ENCODE data around the gene TAF1B. TPM values are rescaled to one million over a fixed set of nuclear protein-coding genes. Genes with fewer than 3 reads are reported as not detected.
"Not testable (repeated sequence)": the region's sequence is repeated elsewhere in the genome, so short reads cannot be mapped to it uniquely, and the experiment has no call there.

Gene TAF1B
- total RNA-seq, 1 donor: 29.8 TPM

- TF ChIP-seq, protein P1, sequence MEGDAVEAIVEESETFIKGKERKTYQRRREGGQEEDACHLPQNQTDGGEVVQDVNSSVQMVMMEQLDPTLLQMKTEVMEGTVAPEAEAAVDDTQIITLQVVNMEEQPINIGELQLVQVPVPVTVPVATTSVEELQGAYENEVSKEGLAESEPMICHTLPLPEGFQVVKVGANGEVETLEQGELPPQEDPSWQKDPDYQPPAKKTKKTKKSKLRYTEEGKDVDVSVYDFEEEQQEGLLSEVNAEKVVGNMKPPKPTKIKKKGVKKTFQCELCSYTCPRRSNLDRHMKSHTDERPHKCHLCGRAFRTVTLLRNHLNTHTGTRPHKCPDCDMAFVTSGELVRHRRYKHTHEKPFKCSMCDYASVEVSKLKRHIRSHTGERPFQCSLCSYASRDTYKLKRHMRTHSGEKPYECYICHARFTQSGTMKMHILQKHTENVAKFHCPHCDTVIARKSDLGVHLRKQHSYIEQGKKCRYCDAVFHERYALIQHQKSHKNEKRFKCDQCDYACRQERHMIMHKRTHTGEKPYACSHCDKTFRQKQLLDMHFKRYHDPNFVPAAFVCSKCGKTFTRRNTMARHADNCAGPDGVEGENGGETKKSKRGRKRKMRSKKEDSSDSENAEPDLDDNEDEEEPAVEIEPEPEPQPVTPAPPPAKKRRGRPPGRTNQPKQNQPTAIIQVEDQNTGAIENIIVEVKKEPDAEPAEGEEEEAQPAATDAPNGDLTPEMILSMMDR (IDR thresholded peaks at IDR 0.05; ENCODE audit: insufficient read depth, low read depth, low read length): no peak
- no peak overlapping the region for H3K4me3 ChIP-seq (ENCODE audit: low read depth, low read length)
- DNase-seq (ENCODE audit: low read depth): no peak
Observed at GRCh38 chr2:9908639-9909038, 65.4 kb downstream of the TAF1B start.

DNA sequence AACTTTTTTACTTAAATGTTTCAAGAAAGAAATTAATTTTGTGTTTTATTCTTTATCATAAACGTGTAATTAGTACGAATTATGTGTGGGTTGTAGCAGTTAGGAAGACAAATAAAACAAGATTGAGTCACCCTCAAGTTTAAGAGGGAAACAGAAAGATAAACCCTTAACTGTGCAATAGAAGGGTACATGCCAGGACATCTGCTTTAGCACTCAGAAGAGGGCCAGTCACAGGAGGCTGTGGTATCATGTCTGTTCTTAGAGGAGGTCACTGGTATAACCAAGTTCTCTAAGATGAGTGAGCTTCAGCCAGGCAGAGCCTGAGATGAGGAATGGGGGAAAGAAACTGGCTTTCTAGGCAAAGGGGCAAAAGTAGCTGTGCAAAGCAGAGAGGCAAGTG is 65.8 kb downstream of the TAF1B start:
- TF ChIP-seq, protein P1 (IDR thresholded peaks at IDR 0.05; ENCODE audit: insufficient read depth, low read depth, low read length): no peak
- peak; percentile 55 for DNase-seq (ENCODE audit: low read depth)

DNA sequence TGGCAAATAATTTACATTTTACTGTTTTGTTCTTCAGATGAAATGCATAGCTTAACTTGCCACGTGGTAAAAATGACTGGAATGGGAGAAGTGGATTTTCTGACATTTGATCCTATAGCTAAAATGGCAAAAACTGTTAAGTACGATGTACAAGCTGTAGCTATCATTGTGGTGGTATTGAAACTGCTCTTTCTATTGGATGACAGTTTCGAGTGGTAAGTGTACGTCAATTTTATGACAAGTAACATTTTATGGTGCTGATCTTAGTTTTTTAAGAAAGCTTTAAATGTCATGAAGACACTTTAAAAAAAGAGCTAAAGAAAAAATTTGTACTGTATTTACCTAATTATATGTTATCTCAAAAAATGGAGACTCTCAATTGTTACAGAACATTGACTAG is 67.4 kb downstream of the TAF1B start:
- TF ChIP-seq, protein P1 (IDR thresholded peaks at IDR 0.05; ENCODE audit: insufficient read depth, low read depth, low read length): no peak
- DNase-seq (ENCODE audit: low read depth): no peak
- no peak overlapping the region for H3K4me3 ChIP-seq (ENCODE audit: low read depth, low read length)

More for the DNA sequence above, 65.8 kb downstream of the TAF1B start:
- H3K4me3 ChIP-seq (ENCODE audit: low read depth, low read length): no peak overlapping the region

GRCh38 chr2:9912468-9912867 is 69.2 kb downstream of the TAF1B start:
- DNase-seq (ENCODE audit: low read depth): no peak
- TF ChIP-seq, protein P1 (IDR thresholded peaks at IDR 0.05; ENCODE audit: insufficient read depth, low read depth, low read length): no peak
- H3K4me3 ChIP-seq (ENCODE audit: low read depth, low read length): no peak overlapping the region

GRCh38 chr2:9914384-9915065 is 71.3 kb downstream of the TAF1B start:
- no peak overlapping the region for H3K4me3 ChIP-seq (ENCODE audit: low read depth, low read length)
- peak; percentile 82 for DNase-seq (ENCODE audit: low read depth)
- TF ChIP-seq, protein P1 (IDR thresholded peaks at IDR 0.05; ENCODE audit: insufficient read depth, low read depth, low read length): peak; percentile 27

DNA sequence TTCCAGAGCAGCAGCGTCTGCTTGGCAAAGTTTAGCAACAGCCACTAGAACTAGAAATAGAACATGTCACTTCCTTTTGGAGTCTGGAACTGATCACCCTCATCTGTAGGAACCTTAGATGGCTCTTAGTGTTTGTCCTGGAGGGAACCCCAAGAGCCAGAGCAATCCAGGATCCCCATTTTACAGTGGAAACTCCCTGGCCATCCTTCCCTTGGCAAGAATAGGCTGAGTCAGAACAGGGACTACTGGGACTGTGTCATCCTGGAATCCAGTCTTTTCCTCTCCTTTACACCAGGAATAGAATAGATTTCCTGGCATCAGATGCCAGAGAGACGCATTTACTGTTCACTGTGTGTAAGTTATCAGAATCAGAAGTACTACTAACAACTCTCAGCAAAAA is 75.0 kb downstream of the TAF1B start:
- DNase-seq (ENCODE audit: low read depth): no peak
- TF ChIP-seq, protein P1 (IDR thresholded peaks at IDR 0.05; ENCODE audit: insufficient read depth, low read depth, low read length): no peak
- no peak overlapping the region for H3K4me3 ChIP-seq (ENCODE audit: low read depth, low read length)

DNA sequence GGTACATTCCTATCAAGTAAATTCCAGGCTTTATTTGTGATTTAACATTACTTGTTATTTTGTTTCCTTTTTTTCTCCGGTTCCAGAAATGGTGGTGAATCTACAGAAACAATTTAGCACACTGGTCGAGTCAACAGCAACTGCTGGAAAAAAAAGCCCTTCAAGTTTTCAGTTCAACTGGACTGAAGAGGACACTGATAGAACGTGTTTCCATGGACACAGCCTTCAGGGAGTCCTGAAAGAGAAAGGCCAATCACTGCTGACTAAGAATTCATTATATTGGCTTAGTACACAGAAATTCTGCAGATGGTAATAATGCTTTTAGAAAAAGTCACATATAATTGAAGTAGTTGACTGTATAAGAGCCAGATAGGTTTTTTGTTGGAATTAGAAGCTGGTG is 76.2 kb downstream of the TAF1B start:
- DNase-seq (ENCODE audit: low read depth): no peak
- TF ChIP-seq, protein P1 (IDR thresholded peaks at IDR 0.05; ENCODE audit: insufficient read depth, low read depth, low read length): no peak
- H3K4me3 ChIP-seq (ENCODE audit: low read depth, low read length): no peak overlapping the region

- DNase-seq (ENCODE audit: low read depth); H3K4me3 ChIP-seq (ENCODE audit: low read depth, low read length): not testable (repeated sequence)
Observed at GRCh38 chr2:9927020-9927419, 83.7 kb downstream of the TAF1B start.
